ENCODE results near the gene RTN4R.
"Not testable (repeated sequence)": the region's sequence is repeated elsewhere in the genome, so short reads cannot be mapped to it uniquely, and the experiment has no call there.

Gene RTN4R

DNA sequence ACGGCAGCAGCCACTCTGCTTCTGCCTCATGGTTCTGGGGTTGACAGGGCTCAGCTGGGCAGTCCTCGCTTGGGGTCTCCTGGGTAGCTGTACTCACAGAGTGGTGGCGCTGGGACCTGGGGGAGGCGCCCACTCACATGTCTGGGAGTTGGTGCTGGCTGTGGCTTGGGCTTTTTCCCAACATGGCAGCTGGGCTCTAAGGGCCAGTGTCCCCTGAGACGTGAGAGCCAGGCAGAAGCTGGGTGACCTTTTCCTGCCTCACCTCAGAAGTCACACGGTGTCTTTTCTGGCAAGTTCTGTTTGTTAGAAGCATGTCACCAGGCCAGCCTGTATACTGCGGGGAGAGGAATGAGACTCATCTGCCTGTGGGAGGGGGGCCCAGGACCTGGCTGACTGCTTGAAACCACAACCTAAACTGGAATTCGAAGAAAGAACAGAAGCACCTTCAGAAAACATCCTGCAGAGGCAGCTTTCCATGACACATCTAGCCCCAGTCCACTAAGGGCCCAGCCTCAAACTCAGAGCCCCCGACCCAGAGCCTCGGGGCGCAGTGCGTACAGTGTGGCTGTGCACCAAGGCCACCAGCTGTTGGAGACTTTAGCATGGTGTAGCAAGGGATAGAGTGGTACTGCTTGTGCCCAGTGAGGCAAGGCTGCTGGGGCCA, 37.2 kb upstream of the RTN4R start:
- not testable (repeated sequence) for DNase-seq

DNA sequence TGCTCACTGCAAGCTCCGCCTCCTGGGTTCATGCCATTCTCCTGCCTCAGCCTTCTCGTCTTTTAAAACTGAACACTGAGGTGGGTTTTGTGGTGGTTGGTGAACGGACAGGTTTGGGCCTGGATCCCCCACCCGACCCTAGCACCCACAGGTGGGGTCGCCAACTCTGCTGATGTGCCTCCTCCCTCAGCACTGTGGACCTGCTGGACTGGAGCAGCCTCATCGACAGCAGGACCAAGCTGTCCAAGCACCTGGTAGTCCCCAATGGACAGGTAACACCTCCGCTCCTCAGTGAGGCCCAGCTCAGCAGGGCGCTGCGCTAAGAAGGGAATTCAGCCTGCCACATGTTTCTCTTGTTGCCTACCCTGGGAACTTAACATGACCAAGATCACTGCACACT, 36.5 kb upstream of the RTN4R start:
- DNase-seq: no peak

DNA sequence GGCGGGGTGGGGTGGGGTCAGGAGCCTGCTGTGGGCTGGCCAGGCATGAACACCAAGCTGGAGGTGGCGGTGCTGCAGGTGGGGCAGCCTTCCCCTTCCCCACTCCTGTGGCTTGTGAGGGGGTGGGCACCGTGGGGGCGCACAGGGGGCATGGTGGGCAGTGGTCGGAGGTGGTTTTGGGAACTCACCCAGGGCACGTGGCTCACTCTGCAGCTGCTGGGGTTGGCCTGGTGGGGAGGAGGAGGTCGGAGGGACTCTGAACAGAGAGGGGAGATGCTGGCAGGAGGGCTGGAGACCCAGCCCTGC, 35.1 kb upstream of the RTN4R start:
- not testable (repeated sequence) for DNase-seq

DNA sequence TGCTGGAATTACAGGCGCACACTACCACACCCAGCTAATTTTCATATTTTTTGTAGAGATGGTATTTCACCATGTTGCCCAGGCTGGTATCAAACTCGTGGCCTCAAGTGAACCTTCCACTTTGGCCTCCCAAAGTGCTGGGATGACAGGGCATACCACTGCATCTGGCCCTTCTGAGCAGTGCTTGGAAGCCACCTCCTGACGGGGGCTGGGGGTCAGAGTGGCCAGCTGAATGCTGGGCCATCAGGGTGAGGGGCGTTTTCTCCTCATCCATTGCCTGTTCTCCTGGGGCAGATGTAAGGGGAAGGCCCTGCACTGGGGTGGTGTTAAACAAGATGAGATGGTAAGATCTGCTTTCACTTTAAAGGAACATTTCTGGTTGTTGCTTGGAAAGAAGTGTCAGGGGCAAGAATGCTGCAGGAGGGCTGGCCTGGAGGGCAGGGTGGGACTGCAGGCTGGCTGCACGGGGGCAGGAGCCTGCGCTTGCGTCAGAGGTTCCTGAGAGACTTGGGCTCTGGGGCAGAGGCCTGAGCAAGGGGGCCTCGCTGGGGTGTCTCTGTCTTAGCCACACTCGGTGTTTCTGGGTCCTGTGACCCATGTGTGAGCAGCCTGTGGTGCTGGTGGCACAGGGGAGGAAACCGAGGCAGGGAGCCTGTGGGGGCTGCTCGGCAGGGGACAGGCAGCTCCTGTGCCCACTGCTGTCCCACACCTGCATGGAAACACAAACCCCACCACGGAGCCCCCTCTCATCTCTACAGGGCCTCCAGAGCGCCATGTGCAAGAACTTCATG, 34.5 kb upstream of the RTN4R start:
- DNase-seq: no peak

DNA sequence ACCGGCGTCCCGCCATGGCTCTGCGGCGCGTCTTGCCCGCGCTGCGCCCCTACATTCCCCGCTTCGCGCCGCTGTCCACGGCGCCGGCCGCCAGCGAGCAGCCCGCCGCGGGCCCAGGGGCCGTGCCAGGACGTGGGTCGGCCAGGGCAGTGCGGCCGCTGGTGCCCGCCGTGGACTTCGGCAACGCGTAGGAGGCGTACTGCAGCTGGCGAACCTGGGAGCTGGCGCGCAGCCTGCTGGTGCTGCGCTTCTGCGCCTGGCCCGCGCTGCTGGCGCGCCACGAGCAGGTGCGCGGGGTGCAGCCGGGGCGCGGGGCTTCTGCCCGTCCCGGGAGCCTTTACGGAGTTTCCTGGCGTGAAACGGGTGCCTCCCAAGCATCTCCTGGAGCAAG, 31.6 kb upstream of the RTN4R start:
- DNase-seq: no peak

DNA sequence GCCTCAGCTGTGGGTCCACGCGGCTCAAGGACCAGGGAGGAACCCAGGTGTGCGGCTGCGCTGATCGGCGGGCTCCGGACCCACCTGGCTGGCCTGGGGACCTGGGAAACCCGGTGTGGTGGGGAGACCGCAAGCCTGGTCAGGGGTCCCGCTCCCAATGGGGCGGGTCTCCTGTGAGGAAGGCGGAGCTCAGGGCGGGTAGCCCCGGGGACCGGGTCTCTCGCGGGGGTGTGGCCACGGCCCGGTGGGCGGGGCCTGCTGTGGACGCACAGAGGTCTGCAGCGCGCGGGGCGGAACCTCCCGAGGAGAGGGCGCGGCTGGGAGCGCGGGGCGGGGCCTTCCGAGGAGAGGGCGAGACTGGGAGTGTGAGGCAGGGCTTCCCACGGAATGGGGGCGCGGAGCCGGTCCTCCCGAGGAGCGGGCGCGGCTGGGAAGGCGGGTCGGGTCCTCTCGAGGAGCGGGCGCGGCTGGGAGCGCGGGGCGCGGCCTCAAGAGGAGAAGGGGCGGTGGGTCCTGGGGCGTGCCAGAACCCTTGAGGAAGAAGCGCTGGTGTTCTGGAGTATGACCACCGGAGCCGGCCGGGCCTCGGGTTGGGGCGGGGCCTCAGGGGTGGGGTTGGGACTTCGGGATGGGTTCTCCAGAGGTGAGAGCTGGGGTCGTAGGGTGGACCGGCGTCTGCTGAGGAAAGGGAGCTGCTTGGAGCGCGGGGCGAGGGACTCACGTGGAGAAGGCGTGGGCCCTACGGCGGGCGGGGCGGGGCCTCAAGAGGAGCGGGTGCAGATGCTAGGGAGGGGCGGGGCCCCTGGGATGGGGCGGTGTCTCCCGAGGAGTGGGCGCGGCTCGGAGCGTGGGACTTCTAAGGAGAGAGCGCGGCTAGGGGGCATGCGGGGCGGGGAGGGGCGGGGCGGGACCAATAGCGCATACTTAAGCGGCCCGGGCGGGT, 31.0 kb upstream of the RTN4R start:
- peak; percentile 20 for DNase-seq

DNA sequence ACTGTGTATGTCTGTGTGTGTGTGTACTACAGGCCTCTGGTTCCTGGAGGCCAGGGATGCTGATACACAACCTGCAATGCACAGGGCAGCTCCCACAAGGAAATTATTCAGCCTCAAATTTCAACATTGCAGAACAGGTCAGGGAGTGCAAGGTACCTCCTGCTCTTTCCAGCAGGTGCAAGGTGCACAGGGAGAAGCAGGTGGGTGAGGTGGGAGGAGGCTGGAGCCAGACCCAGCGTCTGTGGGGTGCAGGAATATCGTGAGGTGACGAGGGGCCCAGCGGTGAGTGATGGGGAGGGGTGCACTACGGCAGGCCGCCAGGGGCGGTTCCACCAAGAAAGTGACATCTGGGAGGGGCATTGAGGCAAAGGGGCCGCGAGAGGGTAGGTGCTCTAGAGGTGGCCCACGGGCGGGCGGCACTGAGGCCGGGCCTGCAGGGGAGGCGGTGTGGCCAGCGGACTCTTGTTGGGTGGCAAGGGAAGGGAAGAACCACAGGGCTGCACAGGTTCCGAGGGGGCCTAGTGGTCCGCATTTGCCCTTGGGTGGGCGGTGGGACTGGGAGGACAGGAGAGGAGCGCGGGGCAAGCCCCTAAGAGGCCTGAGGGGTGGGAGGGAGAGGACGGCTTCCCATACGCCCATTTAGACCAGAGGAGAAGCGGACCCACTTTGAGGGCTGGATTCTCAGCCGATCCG, 30.1 kb upstream of the RTN4R start:
- DNase-seq: no peak

DNA sequence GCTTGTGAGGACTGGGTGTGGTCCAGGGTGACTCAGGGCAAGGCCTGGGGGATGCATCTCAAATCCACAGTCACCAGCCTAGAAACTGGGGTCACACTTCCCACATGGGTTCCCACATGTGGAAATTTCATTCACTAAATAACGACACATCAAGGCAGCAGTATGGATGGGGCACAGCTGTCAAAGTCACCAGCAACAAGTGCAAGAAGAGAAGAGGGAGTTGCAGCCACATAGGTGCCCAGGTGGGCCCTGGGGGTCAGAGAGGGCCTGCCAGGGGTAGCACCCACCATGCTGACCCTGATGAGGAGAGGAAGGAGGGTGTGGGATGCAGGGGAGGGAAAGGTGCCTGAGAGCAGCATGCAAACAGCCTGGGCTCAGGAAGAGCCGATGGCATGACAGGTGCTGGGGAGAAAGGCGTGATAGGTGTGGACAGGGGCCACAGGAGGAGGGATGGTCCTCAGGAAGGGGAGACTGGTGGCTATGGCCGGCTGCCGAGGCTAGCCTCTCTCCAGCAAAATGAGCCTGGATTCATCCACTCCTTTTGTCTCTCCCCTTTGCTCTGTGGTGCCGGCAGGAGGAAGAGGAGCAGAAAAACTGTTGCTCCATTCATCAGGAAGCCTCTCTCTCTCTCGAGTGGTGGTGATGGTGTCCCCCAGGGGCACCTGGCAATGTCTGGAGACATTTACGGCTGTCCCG, 29.4 kb upstream of the RTN4R start:
- no peak for DNase-seq

DNA sequence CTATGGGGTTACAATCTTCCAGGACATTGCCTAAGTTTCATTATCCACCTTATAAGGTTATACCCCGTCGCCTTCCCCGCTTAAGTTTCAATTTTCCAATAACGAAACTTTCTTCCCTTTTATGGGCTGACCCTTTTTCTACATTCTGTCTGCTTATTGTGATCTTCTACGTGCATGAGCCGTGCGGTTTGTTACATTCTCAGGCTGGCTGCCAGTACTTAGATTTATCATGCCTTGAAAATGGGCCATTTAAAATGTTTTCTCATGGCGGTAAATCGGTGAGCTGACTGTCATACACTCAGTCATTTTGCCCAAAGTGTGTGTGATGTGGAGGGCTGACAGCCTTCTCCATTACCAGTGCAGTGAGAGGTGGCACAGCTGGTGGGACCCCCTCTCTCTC, 28.5 kb upstream of the RTN4R start:
- DNase-seq: no peak

DNA sequence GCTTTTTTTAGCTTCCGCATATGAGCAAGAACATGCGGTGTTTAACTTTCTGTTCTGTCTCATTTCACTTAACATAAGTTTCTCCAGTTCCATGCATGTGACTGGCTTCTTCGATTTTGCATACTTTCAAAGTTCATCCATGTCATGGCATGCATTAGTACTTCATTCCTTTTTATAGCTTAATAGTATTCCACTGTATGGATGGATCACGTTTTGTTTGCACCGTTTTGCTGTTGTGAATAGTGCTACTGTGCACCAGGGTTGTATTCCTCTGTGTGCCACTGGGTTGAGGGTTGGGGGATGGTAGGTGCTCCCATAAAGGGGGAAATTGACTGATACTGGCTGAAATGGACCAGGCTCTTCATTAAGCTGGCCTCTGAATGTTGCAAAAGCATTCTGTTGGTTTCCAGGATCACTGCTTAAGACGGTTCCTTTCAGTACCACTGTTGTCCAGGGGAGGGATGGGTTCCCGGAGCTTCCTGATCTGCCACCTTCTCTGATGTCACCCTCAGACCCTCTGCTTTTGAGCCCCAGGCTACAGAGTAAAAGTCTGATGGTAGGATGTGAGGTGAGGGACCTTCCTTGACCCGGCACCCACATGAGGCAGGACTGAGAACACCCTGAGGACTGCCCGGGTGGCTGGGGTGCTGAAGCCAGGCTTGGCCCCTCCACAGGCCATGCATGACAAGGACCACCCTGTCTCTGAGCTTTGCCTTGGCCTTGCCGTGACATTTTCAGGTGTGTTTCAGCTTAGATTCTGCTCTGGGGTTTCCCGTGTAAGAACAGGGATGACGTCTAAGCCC, 27.3 kb upstream of the RTN4R start:
- no peak for DNase-seq

DNA sequence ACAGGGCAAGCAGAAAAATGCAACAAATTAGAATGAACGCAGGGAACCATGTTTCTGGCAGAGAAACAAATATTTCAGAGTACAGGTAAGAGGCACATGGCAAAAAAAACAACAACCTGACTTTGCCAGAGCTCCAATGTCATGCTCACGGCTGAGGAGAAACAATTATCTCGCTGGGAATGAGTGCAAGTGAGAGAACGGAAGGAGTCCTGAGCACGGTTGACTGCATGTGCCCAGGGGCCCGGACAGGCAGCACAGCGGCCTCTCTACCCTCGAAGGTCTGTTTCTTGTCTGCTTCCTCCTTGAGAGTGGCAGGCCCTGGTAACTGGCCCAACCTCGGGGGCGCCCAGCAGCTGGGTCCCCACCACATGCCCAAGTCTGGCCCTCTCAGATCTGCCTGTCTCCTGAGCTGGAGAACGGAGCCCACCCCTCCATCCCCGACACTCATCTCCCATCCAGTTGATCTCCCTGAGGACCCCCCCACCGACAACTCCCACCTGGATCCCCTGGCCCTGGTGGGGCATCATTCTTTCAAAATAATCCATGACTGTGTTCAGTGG, 24.6 kb upstream of the RTN4R start:
- DNase-seq: no peak

DNA sequence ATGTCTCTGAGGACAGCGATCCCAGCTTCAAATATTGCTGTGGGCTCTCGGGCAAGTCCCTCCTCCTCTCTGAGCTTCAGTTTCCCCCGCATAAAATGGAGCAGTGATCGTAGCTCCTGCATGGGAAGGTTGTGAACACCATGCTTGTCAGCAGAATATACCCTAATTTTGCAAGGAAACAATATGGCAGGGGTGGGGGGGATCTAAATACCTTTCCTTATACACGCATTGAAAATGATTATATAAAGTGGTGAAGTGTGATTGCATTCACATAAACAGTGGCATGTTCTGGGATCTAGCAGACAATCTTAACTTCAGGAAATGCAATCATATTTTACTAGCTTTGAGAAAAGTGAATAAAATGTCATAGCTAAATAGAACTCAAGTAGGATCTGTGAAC, 24.0 kb upstream of the RTN4R start:
- DNase-seq: no peak

DNA sequence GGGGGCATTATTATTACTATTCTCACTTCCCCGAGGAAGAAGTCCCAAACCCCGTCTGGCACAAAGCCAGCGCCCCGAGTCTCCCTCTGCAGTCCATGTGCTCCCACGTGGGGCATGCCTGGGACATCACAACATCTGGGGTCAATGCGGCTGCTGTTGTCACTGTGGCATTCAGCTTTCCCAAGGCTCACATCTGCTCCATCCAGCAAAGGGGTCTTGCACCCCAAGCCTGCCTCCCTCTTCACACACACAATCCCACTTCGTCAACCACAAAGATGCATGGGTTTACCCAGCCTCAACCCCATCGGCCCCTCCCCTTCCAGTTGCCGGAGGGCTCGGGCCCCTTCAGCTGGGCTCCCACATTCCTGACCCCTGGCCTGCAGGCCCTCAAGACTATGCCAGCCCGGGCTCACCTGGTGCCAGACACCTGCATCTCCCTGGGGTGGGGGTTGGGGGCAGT, 23.5 kb upstream of the RTN4R start:
- no peak for DNase-seq

DNA sequence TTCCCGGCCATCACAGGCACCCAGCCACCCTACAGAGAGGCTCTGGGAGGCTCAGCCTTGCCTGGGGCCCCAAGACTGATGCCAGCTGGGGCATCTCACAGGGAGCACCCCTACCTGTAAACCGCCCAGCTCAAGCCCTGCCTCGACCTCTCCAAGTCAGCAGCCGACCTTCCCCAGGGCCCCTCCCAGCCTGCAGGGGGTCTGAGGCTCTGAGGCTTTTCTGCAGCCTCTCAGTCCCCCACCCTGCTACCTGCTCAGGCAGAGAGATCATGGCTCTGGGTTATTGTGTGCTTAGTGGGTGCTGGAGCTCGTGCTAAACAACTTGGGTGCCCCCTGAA, 23.1 kb upstream of the RTN4R start:
- DNase-seq: no peak

DNA sequence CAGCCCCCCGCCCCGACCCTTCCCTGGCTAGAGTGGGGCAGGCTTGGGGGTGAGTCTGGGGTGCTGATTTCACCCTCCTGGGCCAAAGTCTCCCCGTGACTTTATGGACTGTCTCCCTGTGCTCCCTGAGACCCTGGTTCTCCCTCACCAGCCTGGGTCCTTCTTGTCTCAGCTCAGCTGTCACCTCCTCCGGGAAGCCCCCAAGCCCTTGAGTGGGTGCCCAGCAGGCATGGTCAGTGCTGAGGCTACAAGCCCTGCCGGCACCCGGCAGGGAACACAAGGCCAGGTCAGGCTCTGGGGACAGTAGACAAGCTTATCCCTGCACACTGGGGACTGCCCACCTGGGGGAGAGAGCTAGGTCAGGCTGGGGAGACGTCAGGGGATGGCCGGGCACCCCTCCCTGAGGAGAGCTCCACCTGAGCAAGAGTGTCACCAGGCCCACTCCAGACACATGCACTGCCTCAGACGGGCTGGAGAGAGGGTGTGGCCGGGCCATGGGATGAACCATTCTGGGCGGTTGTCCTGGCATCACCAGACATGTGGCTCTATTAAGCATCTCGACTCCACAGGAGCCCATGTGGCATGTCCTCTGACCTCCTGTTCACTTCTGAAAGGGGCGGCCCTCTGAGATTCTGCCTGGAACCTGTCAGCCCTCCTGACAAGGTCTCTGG, 22.6 kb upstream of the RTN4R start:
- DNase-seq: no peak

DNA sequence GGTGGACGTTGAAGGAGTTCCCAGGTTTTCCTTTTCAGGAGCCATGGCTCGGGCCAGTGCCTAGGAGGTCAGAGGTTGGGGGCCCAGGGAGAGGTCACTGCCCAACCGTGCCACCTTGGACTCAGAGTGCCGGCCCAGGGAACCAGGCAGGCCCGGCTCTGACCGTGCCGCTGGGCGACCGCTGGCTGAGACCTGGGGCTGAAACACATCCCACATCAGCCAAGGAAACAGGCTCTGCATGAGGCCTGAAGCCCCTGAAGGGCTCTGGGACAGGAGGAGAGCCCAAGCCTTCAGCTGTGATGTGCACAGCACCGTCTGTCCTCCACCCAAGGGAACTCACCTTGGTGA, 21.9 kb upstream of the RTN4R start:
- no peak for DNase-seq

DNA sequence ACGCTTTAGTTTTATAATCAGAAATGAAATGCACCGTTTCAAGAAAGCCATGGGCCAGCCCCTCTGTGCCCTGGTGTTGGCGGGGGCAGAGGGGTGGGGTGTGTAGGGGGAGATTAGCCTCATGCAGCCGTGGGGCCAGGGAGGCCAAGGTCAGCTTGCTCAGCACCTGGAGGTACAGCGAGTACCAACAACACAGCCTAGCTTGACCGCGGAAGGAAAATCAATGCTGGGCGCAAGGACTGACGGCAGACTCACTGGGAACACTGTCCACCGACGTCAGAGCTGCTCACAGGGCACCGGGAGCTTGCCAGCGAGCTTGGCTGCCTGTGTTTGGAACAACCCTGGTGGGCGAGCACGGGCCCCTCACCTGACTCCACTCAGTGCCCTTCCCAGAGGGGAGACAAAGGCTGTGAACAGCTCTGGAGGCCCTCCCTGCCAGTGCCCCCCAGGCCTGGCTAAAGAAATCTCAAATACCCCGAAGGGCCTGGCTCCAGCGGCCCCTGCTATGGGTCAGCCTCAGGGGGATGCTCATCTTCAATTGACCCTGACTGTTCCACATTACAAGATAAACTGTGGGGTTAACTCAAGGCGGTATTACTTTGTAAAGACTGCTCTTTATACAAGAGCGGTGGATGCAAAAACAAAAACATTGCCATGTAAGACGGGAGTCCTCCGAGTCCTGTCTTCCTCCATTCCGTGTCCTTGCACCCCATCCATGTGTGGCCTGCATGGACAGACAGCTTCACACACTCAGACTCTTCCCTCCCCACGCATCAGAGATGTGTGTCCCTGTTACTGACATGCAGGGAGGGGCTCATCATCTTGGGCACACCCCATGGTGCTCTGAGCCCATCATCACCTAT, 21.3 kb upstream of the RTN4R start:
- DNase-seq: not testable (repeated sequence)

DNA sequence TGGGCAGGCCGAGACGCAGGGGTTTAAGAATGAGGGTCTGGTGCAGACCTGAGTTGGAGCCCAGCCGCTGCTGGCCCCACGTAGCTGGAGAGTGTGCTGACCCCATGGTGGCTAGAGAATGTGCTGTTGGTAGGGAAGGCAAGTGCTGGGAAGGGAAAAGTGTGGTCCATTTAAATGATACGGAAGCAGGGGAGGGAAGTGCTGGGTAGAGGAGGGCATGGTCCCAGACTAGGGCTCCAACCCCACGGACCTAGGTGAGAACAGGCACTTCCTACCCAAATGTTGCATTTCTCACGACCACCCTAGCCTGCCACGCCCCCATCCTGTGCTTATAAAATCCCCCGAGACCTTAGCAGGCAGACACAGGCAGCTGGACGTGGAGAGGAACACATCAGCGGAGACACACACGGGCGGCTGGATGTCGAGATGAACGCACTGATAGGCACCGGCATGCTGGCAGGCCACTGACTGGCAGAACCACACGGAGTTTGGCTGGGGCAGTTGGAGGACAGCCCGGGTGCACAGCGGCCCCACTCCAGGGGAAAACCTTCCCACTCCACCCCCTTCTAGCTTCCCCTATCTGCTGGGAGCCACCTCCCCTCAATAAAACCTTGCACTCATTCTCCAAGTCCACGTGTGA, 18.8 kb upstream of the RTN4R start:
- DNase-seq: not testable (repeated sequence)

DNA sequence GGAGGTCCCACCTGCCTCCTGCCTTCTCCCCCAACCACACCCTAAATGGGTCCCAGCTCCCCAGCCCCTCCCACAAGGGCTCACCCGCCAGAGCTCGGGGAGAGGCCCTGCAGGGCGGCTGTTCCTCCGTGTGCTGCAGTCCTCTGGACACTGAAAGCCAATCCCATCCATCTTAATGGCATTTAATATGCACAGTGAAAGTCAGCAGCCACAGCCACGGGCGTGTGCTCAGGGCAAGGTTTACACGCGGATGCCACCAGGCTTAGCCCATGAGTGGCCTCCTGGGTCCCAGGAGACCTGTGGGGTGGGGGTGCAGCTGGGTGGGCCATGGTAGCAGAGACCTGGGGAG, 18.2 kb upstream of the RTN4R start:
- DNase-seq: not testable (repeated sequence)

All from NCI-H1436 treated with DMSO at 0.1 percent for 48 hours (cell line).